ENCODE measurements around the gene HOXC6.

The HOXC6 gene

DNA sequence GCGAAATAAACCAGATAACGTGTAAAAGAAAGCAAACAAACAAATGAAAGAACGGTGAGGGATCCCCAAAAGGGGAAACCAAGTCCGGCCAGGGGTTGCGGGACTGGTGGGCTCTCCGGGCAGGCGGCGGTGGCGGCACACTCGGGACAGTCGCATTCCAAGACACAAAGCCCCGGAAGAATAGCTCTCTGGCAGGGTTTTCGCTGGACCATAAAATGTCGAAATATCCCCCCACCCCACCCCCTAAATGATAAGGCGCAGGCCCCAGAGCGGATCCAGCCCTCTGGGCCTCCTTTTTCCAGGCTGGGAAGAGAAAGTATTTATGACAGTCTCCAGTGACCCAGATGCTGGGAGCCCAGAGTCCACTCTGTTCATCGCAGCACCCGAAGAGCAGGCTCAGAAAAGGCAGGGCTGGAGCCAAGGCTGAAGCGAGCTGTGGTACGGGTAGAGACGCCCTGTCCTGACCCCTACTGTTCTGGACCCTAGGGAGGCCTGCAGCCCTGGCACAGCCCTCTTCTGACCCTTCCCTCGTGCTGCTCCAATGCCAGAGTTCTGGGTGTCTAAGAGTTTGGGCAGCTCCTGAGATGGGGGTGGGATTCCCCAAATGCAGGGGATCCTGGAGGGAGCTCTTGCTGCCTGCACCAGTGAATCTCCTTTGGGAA lies 21.6 kb upstream of the HOXC6 start:
- FAIRE-seq (no peak), DNase-seq (ENCODE audit: insufficient read length, low spot score) (no peak)
- no peak for TF ChIP-seq PAX5 (IDR thresholded peaks at IDR 0.05; ENCODE audit: insufficient read depth, low read length, severe bottlenecking)
- no peak for TF ChIP-seq POU2F2 (IDR thresholded peaks at IDR 0.05; ENCODE audit: low read depth, low read length)
- no peak for TF ChIP-seq POLR2A (IDR thresholded peaks at IDR 0.05; ENCODE audit: low read depth, low read length)
- no peak for TF ChIP-seq TAF1 (IDR thresholded peaks at IDR 0.05; ENCODE audit: low read depth, low read length)
- no peak for TF ChIP-seq POLR2AphosphoS5 (IDR thresholded peaks at IDR 0.05; ENCODE audit: low read depth, low read length)
- TF ChIP-seq SPI1 (IDR thresholded peaks at IDR 0.05; ENCODE audit: low read depth, low read length), result no peak

DNA sequence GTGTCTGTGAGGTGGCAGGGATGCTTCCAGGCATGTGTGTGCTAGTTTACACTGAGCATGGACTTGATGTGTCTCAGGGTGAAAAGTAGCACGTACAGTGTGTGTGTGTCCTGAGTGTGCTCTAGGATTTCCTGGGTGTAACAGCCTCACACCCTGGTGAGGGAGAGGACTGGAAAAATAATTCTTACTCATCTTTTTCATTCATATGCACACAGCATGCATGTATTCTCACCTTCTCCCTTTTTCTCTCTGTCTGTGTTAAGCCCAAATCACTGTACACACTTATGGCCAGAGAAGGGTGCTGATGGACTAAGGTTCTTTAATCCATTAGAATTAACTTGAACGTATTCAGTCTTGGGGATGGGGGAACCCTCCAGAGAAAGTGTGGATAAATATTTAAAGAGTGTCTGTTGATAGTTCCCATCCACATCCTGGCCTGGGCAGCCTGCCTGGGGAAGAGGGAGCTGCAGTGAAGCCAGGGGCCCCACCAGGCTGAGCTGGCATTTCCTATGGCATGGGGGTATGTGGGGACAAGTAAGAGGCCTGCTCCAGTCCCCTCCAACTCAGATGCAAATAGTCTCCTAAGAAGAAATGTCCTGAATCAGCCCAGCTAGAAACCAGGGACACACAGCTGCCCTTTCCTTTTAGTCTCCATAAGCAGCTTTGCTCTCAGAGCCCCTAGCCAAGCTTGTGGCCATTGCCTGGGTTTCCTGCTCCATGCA lies 20.5 kb upstream of the HOXC6 start:
- FAIRE-seq (no peak), DNase-seq (ENCODE audit: insufficient read length, low spot score) (no peak)
- TF ChIP-seq POLR2A (IDR thresholded peaks at IDR 0.05; ENCODE audit: low read depth, low read length), result no peak
- no peak for TF ChIP-seq PAX5 (IDR thresholded peaks at IDR 0.05; ENCODE audit: insufficient read depth, low read length, severe bottlenecking)
- TF ChIP-seq POU2F2 (IDR thresholded peaks at IDR 0.05; ENCODE audit: low read depth, low read length), result no peak
- TF ChIP-seq POLR2AphosphoS5 (IDR thresholded peaks at IDR 0.05; ENCODE audit: low read depth, low read length), result no peak
- TF ChIP-seq SPI1 (IDR thresholded peaks at IDR 0.05; ENCODE audit: low read depth, low read length), result no peak
- no peak for TF ChIP-seq TAF1 (IDR thresholded peaks at IDR 0.05; ENCODE audit: low read depth, low read length)

DNA sequence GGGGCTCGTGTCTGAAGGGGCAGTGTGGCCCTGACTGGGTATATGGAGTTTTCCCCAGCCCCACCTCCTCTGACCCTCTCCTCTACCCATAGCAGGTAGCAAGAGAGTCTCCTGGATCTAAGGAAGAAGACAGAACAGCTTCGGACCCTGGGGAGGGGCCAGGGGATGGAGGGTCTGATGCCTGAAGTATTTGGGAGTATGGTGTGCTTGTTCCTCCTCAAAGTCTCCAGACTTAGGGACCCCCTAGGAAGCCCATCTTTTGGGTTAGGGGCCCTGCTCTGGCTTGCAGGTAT lies 20.0 kb upstream of the HOXC6 start:
- DNase-seq (ENCODE audit: insufficient read length, low spot score) (no peak), FAIRE-seq (no peak)
- TF ChIP-seq POU2F2 (IDR thresholded peaks at IDR 0.05; ENCODE audit: low read depth, low read length) (no peak), POLR2A (IDR thresholded peaks at IDR 0.05; ENCODE audit: low read depth, low read length) (no peak), SPI1 (IDR thresholded peaks at IDR 0.05; ENCODE audit: low read depth, low read length) (no peak), PAX5 (IDR thresholded peaks at IDR 0.05; ENCODE audit: insufficient read depth, low read length, severe bottlenecking) (no peak), POLR2AphosphoS5 (IDR thresholded peaks at IDR 0.05; ENCODE audit: low read depth, low read length) (no peak), TAF1 (IDR thresholded peaks at IDR 0.05; ENCODE audit: low read depth, low read length) (no peak)

DNA sequence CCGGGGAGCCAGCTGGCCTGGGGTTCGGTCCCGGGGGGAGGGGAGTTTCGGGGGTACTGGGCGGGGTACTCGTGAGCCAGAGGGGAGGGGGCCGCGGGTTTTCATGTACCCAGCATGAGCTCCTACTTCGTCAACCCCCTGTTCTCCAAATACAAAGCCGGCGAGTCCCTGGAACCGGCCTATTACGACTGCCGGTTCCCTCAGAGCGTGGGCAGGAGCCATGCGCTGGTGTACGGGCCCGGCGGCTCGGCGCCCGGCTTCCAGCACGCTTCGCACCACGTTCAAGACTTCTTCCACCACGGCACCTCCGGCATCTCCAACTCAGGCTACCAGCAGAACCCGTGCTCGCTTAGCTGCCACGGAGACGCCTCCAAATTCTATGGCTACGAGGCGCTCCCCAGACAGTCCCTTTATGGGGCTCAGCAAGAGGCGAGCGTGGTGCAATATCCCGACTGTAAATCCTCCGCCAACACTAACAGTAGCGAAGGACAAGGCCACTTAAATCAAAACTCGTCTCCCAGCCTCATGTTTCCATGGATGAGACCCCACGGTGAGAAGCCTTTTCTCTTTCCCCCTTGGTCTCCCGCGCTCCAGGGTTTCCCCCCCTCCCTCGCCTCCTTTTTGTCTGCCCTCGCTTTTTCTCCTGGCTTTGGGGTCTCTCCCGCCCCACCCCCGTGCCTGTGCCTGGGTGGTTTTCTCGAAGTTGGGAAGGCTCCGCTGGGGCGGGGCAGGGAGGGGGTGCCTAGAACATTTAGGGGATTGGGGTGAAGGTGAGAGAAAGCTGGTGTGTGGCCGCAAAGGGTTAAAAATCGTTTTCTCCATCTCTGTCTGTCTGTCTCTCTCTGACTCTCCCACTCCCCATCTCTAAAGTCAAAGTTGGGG lies 18.8 kb upstream of the HOXC6 start:
- no peak for DNase-seq (ENCODE audit: insufficient read length, low spot score)
- no peak for FAIRE-seq
- no peak for TF ChIP-seq POLR2AphosphoS5 (IDR thresholded peaks at IDR 0.05; ENCODE audit: low read depth, low read length)
- no peak for TF ChIP-seq SPI1 (IDR thresholded peaks at IDR 0.05; ENCODE audit: low read depth, low read length)
- no peak for TF ChIP-seq POU2F2 (IDR thresholded peaks at IDR 0.05; ENCODE audit: low read depth, low read length)
- TF ChIP-seq PAX5 (IDR thresholded peaks at IDR 0.05; ENCODE audit: insufficient read depth, low read length, severe bottlenecking), result no peak
- no peak for TF ChIP-seq POLR2A (IDR thresholded peaks at IDR 0.05; ENCODE audit: low read depth, low read length)
- TF ChIP-seq TAF1 (IDR thresholded peaks at IDR 0.05; ENCODE audit: low read depth, low read length), result no peak

DNA sequence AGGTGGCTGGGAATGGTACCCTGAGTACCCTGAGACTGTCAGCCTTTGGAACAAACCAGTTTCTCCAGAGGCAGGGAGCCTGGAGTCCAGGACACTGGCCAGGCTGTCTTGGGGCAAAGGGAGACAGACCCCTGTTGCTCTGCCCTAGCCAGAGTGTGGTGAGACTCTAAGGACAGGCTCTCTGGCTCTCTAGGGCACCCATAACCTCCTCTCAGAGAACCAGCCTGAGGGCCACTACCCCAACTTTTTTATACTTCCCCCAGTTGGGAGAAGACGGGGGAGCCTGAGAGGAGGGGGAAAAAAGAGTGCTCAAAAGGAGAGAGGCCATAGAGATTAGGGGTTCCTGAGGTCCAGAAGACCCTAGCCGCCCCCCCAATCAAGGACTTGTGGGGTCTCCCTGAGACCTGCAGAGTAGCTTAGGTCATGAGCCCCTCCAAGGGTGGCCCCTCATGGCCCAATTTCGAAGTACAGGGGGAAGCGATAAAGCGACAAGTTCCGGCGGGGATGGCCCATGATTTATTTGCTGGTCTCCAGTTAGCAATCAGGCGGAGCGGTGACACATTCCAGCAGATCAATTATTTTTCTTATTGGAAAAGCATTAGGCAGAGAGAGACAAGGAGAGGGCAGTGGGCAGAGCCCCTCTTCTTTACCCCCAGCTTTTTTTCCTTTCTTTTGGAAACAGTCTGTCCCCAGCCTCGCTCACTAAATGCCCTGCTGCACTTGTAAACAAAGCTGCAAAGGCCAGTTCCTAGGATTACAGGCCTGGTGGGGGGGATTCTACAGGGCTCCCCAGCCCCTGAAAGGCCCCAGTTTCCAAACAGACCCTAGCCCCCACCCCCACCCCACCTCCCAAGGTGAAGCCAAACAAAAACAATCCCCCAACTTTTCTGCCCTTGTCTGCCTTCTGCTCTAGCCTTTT lies 17.9 kb upstream of the HOXC6 start:
- DNase-seq (ENCODE audit: insufficient read length, low spot score) (no peak), FAIRE-seq (no peak)
- TF ChIP-seq PAX5 (IDR thresholded peaks at IDR 0.05; ENCODE audit: insufficient read depth, low read length, severe bottlenecking) (no peak), POLR2A (IDR thresholded peaks at IDR 0.05; ENCODE audit: low read depth, low read length) (no peak), TAF1 (IDR thresholded peaks at IDR 0.05; ENCODE audit: low read depth, low read length) (no peak), SPI1 (IDR thresholded peaks at IDR 0.05; ENCODE audit: low read depth, low read length) (no peak), POU2F2 (IDR thresholded peaks at IDR 0.05; ENCODE audit: low read depth, low read length) (no peak), POLR2AphosphoS5 (IDR thresholded peaks at IDR 0.05; ENCODE audit: low read depth, low read length) (no peak)

DNA sequence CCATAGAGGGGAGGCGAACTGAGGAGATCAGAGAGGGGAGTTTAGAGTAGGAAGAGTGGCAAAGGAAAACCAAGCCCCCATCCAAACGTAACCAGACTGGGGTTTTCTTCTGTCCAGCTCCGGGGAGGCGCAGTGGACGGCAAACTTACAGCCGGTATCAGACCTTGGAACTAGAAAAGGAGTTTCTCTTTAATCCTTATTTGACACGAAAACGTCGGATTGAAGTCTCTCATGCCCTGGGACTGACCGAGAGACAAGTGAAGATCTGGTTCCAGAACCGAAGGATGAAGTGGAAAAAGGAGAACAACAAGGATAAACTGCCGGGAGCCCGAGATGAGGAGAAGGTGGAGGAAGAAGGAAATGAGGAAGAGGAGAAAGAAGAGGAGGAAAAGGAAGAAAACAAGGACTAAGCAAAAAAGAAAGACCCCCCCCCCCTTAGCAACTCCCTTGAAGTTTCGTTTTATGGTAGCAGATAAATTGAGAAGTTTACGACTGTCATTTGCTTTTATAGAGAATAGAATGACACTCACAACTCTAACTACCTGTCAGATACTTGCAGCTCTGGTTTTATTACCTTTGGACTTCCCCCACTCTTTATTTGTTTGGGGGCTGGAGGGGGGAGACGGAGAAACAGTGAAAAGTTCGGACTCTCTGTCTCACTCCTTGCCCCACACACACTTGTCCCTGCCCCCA lies 17.1 kb upstream of the HOXC6 start:
- no peak for TF ChIP-seq POLR2A (IDR thresholded peaks at IDR 0.05; ENCODE audit: low read depth, low read length)
- no peak for TF ChIP-seq POLR2AphosphoS5 (IDR thresholded peaks at IDR 0.05; ENCODE audit: low read depth, low read length)
- TF ChIP-seq TAF1 (IDR thresholded peaks at IDR 0.05; ENCODE audit: low read depth, low read length), result no peak
- TF ChIP-seq PAX5 (IDR thresholded peaks at IDR 0.05; ENCODE audit: insufficient read depth, low read length, severe bottlenecking), result no peak
- no peak for TF ChIP-seq SPI1 (IDR thresholded peaks at IDR 0.05; ENCODE audit: low read depth, low read length)
- TF ChIP-seq POU2F2 (IDR thresholded peaks at IDR 0.05; ENCODE audit: low read depth, low read length), result no peak
- FAIRE-seq (no peak), DNase-seq (ENCODE audit: insufficient read length, low spot score) (no peak)

DNA sequence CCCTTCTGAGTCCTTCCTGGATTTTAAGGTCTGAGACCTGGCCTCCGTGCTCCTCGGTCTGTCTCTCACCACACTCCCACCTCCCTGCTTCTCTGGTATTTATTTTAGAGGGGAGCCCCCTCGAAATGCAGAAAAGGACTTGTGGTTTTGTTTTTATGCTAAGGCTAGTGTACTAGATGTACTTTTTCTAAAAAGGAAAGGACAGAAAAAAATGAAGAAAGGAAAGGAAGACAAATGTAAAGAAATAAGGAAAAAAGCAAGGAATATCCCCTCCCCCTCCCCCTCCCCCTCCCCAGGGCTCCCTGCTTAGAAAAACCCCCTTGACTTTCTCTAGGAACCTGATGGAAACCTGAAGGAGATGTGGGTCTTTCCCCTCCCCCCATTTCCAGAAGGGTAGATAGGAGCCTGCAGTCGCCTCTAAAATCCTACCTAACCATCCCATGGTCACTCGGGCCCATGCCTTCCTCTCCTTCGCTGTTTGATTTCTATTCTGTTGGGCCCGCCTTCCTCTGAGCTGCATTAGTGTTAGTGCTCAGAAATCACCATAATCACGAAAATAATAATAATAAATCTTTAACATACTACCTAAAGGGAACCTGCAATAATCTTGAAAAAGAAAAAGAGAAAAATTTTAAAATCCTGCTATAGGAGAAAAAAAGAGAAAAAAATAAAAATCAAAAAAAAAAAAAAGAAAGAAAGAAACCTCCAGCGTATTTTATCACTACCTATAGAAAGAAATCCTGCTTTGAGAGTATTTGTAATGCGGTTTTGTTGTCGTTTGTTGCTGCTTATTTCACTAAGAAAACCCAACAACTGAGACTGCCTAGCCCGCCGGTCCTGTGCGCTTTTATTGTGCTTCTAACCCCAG lies 16.3 kb upstream of the HOXC6 start:
- DNase-seq (ENCODE audit: insufficient read length, low spot score) (no peak), FAIRE-seq (no peak)
- no peak for TF ChIP-seq SPI1 (IDR thresholded peaks at IDR 0.05; ENCODE audit: low read depth, low read length)
- no peak for TF ChIP-seq POU2F2 (IDR thresholded peaks at IDR 0.05; ENCODE audit: low read depth, low read length)
- no peak for TF ChIP-seq TAF1 (IDR thresholded peaks at IDR 0.05; ENCODE audit: low read depth, low read length)
- TF ChIP-seq POLR2A (IDR thresholded peaks at IDR 0.05; ENCODE audit: low read depth, low read length), result no peak
- TF ChIP-seq POLR2AphosphoS5 (IDR thresholded peaks at IDR 0.05; ENCODE audit: low read depth, low read length), result no peak
- TF ChIP-seq PAX5 (IDR thresholded peaks at IDR 0.05; ENCODE audit: insufficient read depth, low read length, severe bottlenecking), result no peak

All from GM12891 (cell line).